ENCODE measurements around the gene U2AF1. TPM values are rescaled to one million over a fixed set of nuclear protein-coding genes. Genes with fewer than 3 reads are reported as not detected.
"Not testable (repeated sequence)": the region's sequence is repeated elsewhere in the genome, so short reads cannot be mapped to it uniquely, and the experiment has no call there.

U2AF1 gene
- polyA plus RNA-seq (ENCODE audit: insufficient read length in 3 of 3): 10 to 100 TPM; 12.3 to 88.6 (median 55.1) TPM
- long read RNA-seq, donor 1, transcript U2AF1-201 (8 exons, 962 nt): major isoform, 21 of 38 reads
- long read RNA-seq, donor 1, transcript U2AF1-202 (8 exons, 940 nt): minor isoform, 11 of 38 reads
- long read RNA-seq, donor 1, partial matches to known transcripts: 0 of 38 reads
- long read RNA-seq, donor 1, other reads (novel, unspliced or antisense): 0 of 38 reads
- long read RNA-seq, donor 2, transcript U2AF1-201 (8 exons, 962 nt): major isoform, 21 of 47 reads
- long read RNA-seq, donor 2, transcript U2AF1-202 (8 exons, 940 nt): minor isoform, 18 of 47 reads
- long read RNA-seq, donor 2, partial matches to known transcripts: 0 of 47 reads
- long read RNA-seq, donor 2, other reads (novel, unspliced or antisense): 0 of 47 reads
- long read RNA-seq, donor 3, transcript U2AF1-202 (8 exons, 940 nt): minor isoform, 12 of 62 reads
- long read RNA-seq, donor 3, transcript U2AF1-201 (8 exons, 962 nt): major isoform, 47 of 62 reads
- long read RNA-seq, donor 3, partial matches to known transcripts: 0 of 62 reads
- long read RNA-seq, donor 3, other reads (novel, unspliced or antisense): 0 of 62 reads
- long read RNA-seq, donor 4, transcript U2AF1-202 (8 exons, 940 nt): minor isoform, 20 of 52 reads
- long read RNA-seq, donor 4, transcript U2AF1-201 (8 exons, 962 nt): major isoform, 30 of 52 reads
- long read RNA-seq, donor 4, partial matches to known transcripts: 0 of 52 reads
- long read RNA-seq, donor 4, other reads (novel, unspliced or antisense): 0 of 52 reads
- long read RNA-seq, donor 5, transcript U2AF1-202 (8 exons, 940 nt): minor isoform, 36 of 119 reads
- long read RNA-seq, donor 5, transcript U2AF1-201 (8 exons, 962 nt): major isoform, 66 of 119 reads
- long read RNA-seq, donor 5, partial matches to known transcripts: 9 of 119 reads
- long read RNA-seq, donor 5, other reads (novel, unspliced or antisense): 0 of 119 reads
- long read RNA-seq, donor 6, transcript U2AF1-201 (8 exons, 962 nt): major isoform, 40 of 63 reads
- long read RNA-seq, donor 6, transcript U2AF1-202 (8 exons, 940 nt): minor isoform, 19 of 63 reads
- long read RNA-seq, donor 6, partial matches to known transcripts: 0 of 63 reads
- long read RNA-seq, donor 6, other reads (novel, unspliced or antisense): 0 of 63 reads
- long read RNA-seq, donor 7, transcript U2AF1-201 (8 exons, 962 nt): major isoform, 55 of 88 reads
- long read RNA-seq, donor 7, transcript U2AF1-202 (8 exons, 940 nt): minor isoform, 31 of 88 reads
- long read RNA-seq, donor 7, partial matches to known transcripts: 0 of 88 reads
- long read RNA-seq, donor 7, other reads (novel, unspliced or antisense): 0 of 88 reads
- long read RNA-seq, donor 8, transcript U2AF1-201 (8 exons, 962 nt): major isoform, 42 of 98 reads
- long read RNA-seq, donor 8, transcript U2AF1-202 (8 exons, 940 nt): minor isoform, 37 of 98 reads
- long read RNA-seq, donor 8, partial matches to known transcripts: 10 of 98 reads
- long read RNA-seq, donor 8, other reads (novel, unspliced or antisense): 0 of 98 reads
- long read RNA-seq, donor 9, transcript U2AF1-202 (8 exons, 940 nt): minor isoform, 27 of 65 reads
- long read RNA-seq, donor 9, transcript U2AF1-201 (8 exons, 962 nt): major isoform, 35 of 65 reads
- long read RNA-seq, donor 9, partial matches to known transcripts: 0 of 65 reads
- long read RNA-seq, donor 9, other reads (novel, unspliced or antisense): 0 of 65 reads
- long read RNA-seq, donor 10, transcript U2AF1-202 (8 exons, 940 nt): minor isoform, 23 of 81 reads
- long read RNA-seq, donor 10, transcript U2AF1-201 (8 exons, 962 nt): major isoform, 49 of 81 reads
- long read RNA-seq, donor 10, partial matches to known transcripts: 7 of 81 reads
- long read RNA-seq, donor 10, other reads (novel, unspliced or antisense): 0 of 81 reads
- long read RNA-seq, donor 11, transcript U2AF1-202 (8 exons, 940 nt): minor isoform, 7 of 37 reads
- long read RNA-seq, donor 11, transcript U2AF1-201 (8 exons, 962 nt): major isoform, 26 of 37 reads
- long read RNA-seq, donor 11, partial matches to known transcripts: 0 of 37 reads
- long read RNA-seq, donor 11, other reads (novel, unspliced or antisense): 0 of 37 reads
- long read RNA-seq, donor 12, transcript U2AF1-201 (8 exons, 962 nt): major isoform, 21 of 29 reads
- long read RNA-seq, donor 12, transcript U2AF1-202 (8 exons, 940 nt): minor isoform, 7 of 29 reads
- long read RNA-seq, donor 12, partial matches to known transcripts: 0 of 29 reads
- long read RNA-seq, donor 12, other reads (novel, unspliced or antisense): 0 of 29 reads
- long read RNA-seq, donor 13, transcript U2AF1-202 (8 exons, 940 nt): minor isoform, 29 of 114 reads
- long read RNA-seq, donor 13, transcript U2AF1-201 (8 exons, 962 nt): major isoform, 74 of 114 reads
- long read RNA-seq, donor 13, partial matches to known transcripts: 5 of 114 reads
- long read RNA-seq, donor 13, other reads (novel, unspliced or antisense): 0 of 114 reads
- long read RNA-seq, donor 14, transcript U2AF1-202 (8 exons, 940 nt): minor isoform, 28 of 74 reads
- long read RNA-seq, donor 14, transcript U2AF1-201 (8 exons, 962 nt): major isoform, 44 of 74 reads
- long read RNA-seq, donor 14, partial matches to known transcripts: 0 of 74 reads
- long read RNA-seq, donor 14, other reads (novel, unspliced or antisense): 0 of 74 reads
- long read RNA-seq, donor 15, transcript U2AF1-201 (8 exons, 962 nt): major isoform, 11 of 23 reads
- long read RNA-seq, donor 15, transcript U2AF1-202 (8 exons, 940 nt): minor isoform, 10 of 23 reads
- long read RNA-seq, donor 15, partial matches to known transcripts: 0 of 23 reads
- long read RNA-seq, donor 15, other reads (novel, unspliced or antisense): 0 of 23 reads
- long read RNA-seq, donor 16, transcript U2AF1-202 (8 exons, 940 nt): minor isoform, 72 of 223 reads
- long read RNA-seq, donor 16, transcript U2AF1-201 (8 exons, 962 nt): major isoform, 128 of 223 reads
- long read RNA-seq, donor 16, partial matches to known transcripts: 17 of 223 reads
- long read RNA-seq, donor 16, other reads (novel, unspliced or antisense): 0 of 223 reads

GRCh38 chr21:43106965-43107793 is at the start of gene U2AF1:
TSS of gene U2AF1 (minus strand) at chr21:43107570. CDS start at chr21:43107494, 76 bp downstream.
- not testable (repeated sequence) for DNase-seq (ENCODE audit: extremely low read depth in 1 of 11, low read depth in 9 of 11, low spot score in 4 of 11)

- DNase-seq (ENCODE audit: extremely low read depth in 1 of 11, low read depth in 9 of 11, low spot score in 4 of 11): not testable (repeated sequence)
These were observed 46.2 kb upstream of the U2AF1 start for GRCh38 chr21:43153601-43154000.

GRCh38 chr21:43149344-43149743 is 42.0 kb upstream of the U2AF1 start:
- not testable (repeated sequence) for DNase-seq (ENCODE audit: extremely low read depth in 1 of 11, low read depth in 9 of 11, low spot score in 4 of 11)

GRCh38 chr21:43147999-43148398 is 40.6 kb upstream of the U2AF1 start:
- DNase-seq (ENCODE audit: extremely low read depth in 1 of 11, low read depth in 9 of 11, low spot score in 4 of 11): not testable (repeated sequence)

- DNase-seq (ENCODE audit: extremely low read depth in 1 of 11, low read depth in 9 of 11, low spot score in 4 of 11): not testable (repeated sequence)
These were observed 39.3 kb upstream of the U2AF1 start for GRCh38 chr21:43146637-43147036.

GRCh38 chr21:43141407-43141806 is 34.0 kb upstream of the U2AF1 start:
- DNase-seq (ENCODE audit: extremely low read depth in 1 of 11, low read depth in 9 of 11, low spot score in 4 of 11): not testable (repeated sequence)

GRCh38 chr21:43138944-43139343 is 31.6 kb upstream of the U2AF1 start:
- not testable (repeated sequence) for DNase-seq (ENCODE audit: extremely low read depth in 1 of 11, low read depth in 9 of 11, low spot score in 4 of 11)

GRCh38 chr21:43134520-43134919 is 27.1 kb upstream of the U2AF1 start:
- not testable (repeated sequence) for DNase-seq (ENCODE audit: extremely low read depth in 1 of 11, low read depth in 9 of 11, low spot score in 4 of 11)

GRCh38 chr21:43130094-43130493 is 22.7 kb upstream of the U2AF1 start:
- not testable (repeated sequence) for DNase-seq (ENCODE audit: extremely low read depth in 1 of 11, low read depth in 9 of 11, low spot score in 4 of 11)

- DNase-seq (ENCODE audit: extremely low read depth in 1 of 11, low read depth in 9 of 11, low spot score in 4 of 11): not testable (repeated sequence)
These were observed 8.6 kb upstream of the U2AF1 start for GRCh38 chr21:43115956-43116355.

- DNase-seq (ENCODE audit: extremely low read depth in 1 of 11, low read depth in 9 of 11, low spot score in 4 of 11): not testable (repeated sequence)
These were observed 7.1 kb upstream of the U2AF1 start for GRCh38 chr21:43114483-43114882.

GRCh38 chr21:43109006-43109405 is 1.6 kb upstream of the U2AF1 start:
- DNase-seq (ENCODE audit: extremely low read depth in 1 of 11, low read depth in 9 of 11, low spot score in 4 of 11): not testable (repeated sequence)

GRCh38 chr21:43108177-43108576 is 807 bp upstream of the U2AF1 start:
- not testable (repeated sequence) for DNase-seq (ENCODE audit: extremely low read depth in 1 of 11, low read depth in 9 of 11, low spot score in 4 of 11)

GRCh38 chr21:43107794-43108137 is 396 bp upstream of the U2AF1 start:
- not testable (repeated sequence) for DNase-seq (ENCODE audit: extremely low read depth in 1 of 11, low read depth in 9 of 11, low spot score in 4 of 11)

- DNase-seq (ENCODE audit: extremely low read depth in 1 of 11, low read depth in 9 of 11, low spot score in 4 of 11): not testable (repeated sequence)
These were observed 2.7 kb downstream of the U2AF1 start for GRCh38 chr21:43104642-43105041.
